HEK293T (cell line): Measurements from ENCODE around the gene CCND2.

Experiments used
- FOXA1 ChIP-seq: fragments of 450-650 bp; IDR thresholded peaks from 2 replicates; pipeline ENCODE4 v1.6.1; 2016; ENCODE audit warnings: mild to moderate bottlenecking
- FOXK2 ChIP-seq: fragments of 450-650 bp; IDR thresholded peaks from 2 replicates; pipeline ENCODE4 v1.6.1; 2016; ENCODE audit warnings: mild to moderate bottlenecking
- FOXM1 ChIP-seq: fragments of 450-650 bp; IDR thresholded peaks from 2 replicates; pipeline ENCODE4 v1.6.1; 2017; ENCODE audit warnings: mild to moderate bottlenecking, borderline replicate concordance

GRCh38 chr12:4307593-4308333 is 34.2 kb downstream of the CCND2 start:
- TF ChIP-seq FOXK2 (no peak), FOXM1 (no peak), FOXA1 (no peak)
